ENCODE measurements around the gene CHKA.

The CHKA gene

DNA sequence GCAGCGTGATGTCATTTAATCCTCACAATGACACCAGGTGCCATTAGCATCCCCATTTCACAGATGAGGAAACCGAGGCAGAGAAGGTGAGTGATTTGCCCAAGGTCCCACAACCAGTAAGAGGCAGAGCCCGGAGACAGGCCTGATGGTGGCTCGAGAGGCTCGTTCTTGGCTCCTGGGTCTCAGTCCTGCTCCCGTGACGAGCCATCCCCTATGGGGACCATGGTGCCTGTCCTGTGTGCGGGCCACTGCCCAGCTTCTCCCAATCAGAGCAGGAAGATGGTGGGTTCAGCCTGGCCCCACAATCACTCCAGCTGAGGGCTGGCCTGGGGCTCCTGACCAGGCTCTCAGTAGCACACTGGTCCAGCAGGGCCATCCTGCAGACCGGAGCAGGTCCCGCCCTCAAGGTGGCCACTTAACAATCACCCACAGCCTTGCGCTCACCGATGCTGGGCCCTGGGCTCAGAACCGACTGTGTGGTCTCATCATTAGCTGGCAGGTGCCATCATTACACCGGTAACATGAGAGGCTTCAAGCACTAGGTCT, 107.5 kb downstream of the CHKA start:
- no peak overlapping the region for H3K4me3 ChIP-seq (ENCODE audit: low read depth in 1 of 2, low read length in 2 of 2)
- DNase-seq (no peak), ATAC-seq (ENCODE audit: insufficient read depth, low read depth) (no peak)
- no peak overlapping the region for H3K4me2 ChIP-seq (ENCODE audit: insufficient read depth, low read length)
- no peaks in the 10 kb centered on the region for H3K4me1 ChIP-seq (ENCODE audit: insufficient read depth, low read length)
- H3K79me2 ChIP-seq (ENCODE audit: insufficient read depth, low read length) = no peaks in the 10 kb centered on the region
- TF ChIP-seq, protein P1, sequence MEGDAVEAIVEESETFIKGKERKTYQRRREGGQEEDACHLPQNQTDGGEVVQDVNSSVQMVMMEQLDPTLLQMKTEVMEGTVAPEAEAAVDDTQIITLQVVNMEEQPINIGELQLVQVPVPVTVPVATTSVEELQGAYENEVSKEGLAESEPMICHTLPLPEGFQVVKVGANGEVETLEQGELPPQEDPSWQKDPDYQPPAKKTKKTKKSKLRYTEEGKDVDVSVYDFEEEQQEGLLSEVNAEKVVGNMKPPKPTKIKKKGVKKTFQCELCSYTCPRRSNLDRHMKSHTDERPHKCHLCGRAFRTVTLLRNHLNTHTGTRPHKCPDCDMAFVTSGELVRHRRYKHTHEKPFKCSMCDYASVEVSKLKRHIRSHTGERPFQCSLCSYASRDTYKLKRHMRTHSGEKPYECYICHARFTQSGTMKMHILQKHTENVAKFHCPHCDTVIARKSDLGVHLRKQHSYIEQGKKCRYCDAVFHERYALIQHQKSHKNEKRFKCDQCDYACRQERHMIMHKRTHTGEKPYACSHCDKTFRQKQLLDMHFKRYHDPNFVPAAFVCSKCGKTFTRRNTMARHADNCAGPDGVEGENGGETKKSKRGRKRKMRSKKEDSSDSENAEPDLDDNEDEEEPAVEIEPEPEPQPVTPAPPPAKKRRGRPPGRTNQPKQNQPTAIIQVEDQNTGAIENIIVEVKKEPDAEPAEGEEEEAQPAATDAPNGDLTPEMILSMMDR (IDR thresholded peaks at IDR 0.05; ENCODE audit: borderline replicate concordance, extremely low read depth, low read length, poor library complexity, severe bottlenecking) = no peak
- TF ChIP-seq EZH2 (IDR thresholded peaks at IDR 0.05; ENCODE audit: borderline replicate concordance, low read depth, low read length, severe bottlenecking) = no peak
- no peak overlapping the region for H3K27ac ChIP-seq (ENCODE audit: low read length)
- H2AFZ ChIP-seq (ENCODE audit: low read depth, low read length) = no peak overlapping the region
- no peaks in the 10 kb centered on the region; the same call in 1 of the 2 replicates for H4K20me1 ChIP-seq (ENCODE audit: insufficient read depth, low read length)
- H3K36me3 ChIP-seq (ENCODE audit: insufficient read depth, low read length) = no peaks in the 10 kb centered on the region
- no peaks in the 10 kb centered on the region for H3K9me3 ChIP-seq (ENCODE audit: insufficient read depth, low read length, severe bottlenecking)
- no peaks in the 10 kb centered on the region for H3K27me3 ChIP-seq (ENCODE audit: insufficient read depth, low read length, poor library complexity)
- H3K9ac ChIP-seq (ENCODE audit: low read depth, low read length) = no peak overlapping the region

DNA sequence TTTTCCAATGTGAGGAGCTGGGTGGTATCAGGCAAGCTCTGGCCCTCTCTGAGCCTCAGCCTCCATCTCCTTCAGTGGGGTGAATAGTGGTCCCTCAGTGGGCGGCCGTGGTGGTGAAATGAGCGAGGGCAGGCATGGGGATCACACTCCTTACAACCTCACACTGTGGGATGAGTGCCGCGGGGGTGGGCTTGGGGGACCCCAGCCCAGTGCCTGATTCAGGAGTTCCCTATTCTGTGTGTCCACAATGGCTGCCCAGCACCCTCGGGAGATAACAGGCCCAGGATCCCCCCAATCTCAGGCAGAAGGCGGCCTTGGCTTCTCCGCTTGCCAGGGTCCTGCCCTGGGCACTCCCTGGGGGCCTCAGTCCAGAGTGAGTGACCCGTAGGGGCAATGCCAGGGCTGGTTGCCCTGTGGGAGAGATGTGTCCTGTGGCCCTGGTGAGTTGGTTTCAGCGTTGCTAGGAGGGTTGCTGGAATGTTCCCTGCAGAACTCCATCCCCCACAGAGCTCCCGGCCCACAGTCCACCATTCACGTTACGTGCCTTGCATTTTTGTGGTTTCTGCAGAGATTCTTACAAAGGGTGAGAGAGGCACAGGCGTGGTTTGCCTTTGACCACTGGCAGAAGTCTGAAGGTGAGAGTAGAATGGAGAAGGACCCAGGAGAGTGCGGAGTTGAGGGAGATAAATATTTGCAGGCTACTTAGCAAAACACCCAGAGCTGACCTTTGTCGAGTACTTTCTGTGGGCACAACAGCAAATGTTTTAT, 108.2 kb downstream of the CHKA start:
- Histone ChIP-seq H3K9ac (ENCODE audit: low read depth, low read length) (no peak overlapping the region), H3K4me3 (ENCODE audit: low read depth in 1 of 2, low read length in 2 of 2) (no peak overlapping the region), H3K79me2 (ENCODE audit: insufficient read depth, low read length) (no peaks in the 10 kb centered on the region), H3K36me3 (ENCODE audit: insufficient read depth, low read length) (no peaks in the 10 kb centered on the region), H2AFZ (ENCODE audit: low read depth, low read length) (no peak overlapping the region), H3K27me3 (ENCODE audit: insufficient read depth, low read length, poor library complexity) (no peaks in the 10 kb centered on the region), H3K9me3 (ENCODE audit: insufficient read depth, low read length, severe bottlenecking) (no peaks in the 10 kb centered on the region), H3K4me2 (ENCODE audit: insufficient read depth, low read length) (no peak overlapping the region), H4K20me1 (ENCODE audit: insufficient read depth, low read length) (no peaks in the 10 kb centered on the region; the same call in 1 of the 2 replicates), H3K27ac (ENCODE audit: low read length) (no peak overlapping the region), H3K4me1 (ENCODE audit: insufficient read depth, low read length) (no peaks in the 10 kb centered on the region)
- TF ChIP-seq, protein P1 (IDR thresholded peaks at IDR 0.05; ENCODE audit: borderline replicate concordance, extremely low read depth, low read length, poor library complexity, severe bottlenecking) = no peak
- TF ChIP-seq EZH2 (IDR thresholded peaks at IDR 0.05; ENCODE audit: borderline replicate concordance, low read depth, low read length, severe bottlenecking) = no peak
- no peak for DNase-seq
- ATAC-seq (ENCODE audit: insufficient read depth, low read depth) = no peak

DNA sequence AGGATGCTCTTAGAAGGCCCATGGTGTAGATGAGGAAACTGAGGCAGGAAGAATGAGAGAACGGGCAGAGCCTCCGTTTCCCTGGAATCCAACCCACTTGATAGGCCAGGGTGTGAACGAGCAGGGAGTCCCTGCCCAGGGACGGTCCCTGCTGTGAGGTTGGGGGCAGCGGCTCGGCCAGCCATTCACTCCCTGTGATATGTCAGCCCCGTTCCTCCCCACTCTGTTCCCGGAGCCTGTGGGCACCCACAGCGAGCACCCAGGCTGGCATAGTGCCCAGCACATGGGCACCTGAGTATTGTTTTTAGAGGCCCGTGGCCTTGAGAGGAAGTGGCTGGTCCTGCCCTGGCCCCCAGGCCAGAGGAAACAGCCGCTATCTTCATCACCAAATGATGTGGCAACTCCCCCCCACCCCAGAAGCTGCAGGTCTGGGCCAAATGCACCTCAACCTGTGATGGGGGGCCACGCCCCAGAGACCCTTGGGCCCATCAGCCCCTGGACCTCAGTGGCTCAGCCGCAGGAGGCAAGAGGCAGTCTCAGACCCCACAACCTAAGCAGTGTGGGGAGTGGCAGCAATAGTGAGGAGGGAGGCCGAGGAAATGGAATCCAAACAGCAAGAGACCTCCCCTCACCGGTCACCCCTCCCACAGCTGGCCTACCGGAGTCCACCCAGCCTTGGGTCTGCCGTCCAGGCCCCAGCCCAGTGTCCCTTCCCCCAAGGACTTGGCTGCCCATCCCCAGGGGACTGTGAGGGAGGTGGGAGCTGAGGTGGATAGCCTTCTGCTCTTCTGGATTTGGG, 108.9 kb downstream of the CHKA start:
- Histone ChIP-seq H4K20me1 (ENCODE audit: insufficient read depth, low read length) (no peaks in the 10 kb centered on the region; the same call in 1 of the 2 replicates), H3K79me2 (ENCODE audit: insufficient read depth, low read length) (no peaks in the 10 kb centered on the region), H2AFZ (ENCODE audit: low read depth, low read length) (no peak overlapping the region), H3K36me3 (ENCODE audit: insufficient read depth, low read length) (no peaks in the 10 kb centered on the region), H3K4me2 (ENCODE audit: insufficient read depth, low read length) (no peak overlapping the region), H3K9me3 (ENCODE audit: insufficient read depth, low read length, severe bottlenecking) (no peaks in the 10 kb centered on the region), H3K27me3 (ENCODE audit: insufficient read depth, low read length, poor library complexity) (no peaks in the 10 kb centered on the region), H3K9ac (ENCODE audit: low read depth, low read length) (no peak overlapping the region), H3K4me3 (ENCODE audit: low read depth in 1 of 2, low read length in 2 of 2) (no peak overlapping the region), H3K4me1 (ENCODE audit: insufficient read depth, low read length) (no peaks in the 10 kb centered on the region), H3K27ac (ENCODE audit: low read length) (no peak overlapping the region)
- no peak for TF ChIP-seq EZH2 (IDR thresholded peaks at IDR 0.05; ENCODE audit: borderline replicate concordance, low read depth, low read length, severe bottlenecking)
- TF ChIP-seq, protein P1 (IDR thresholded peaks at IDR 0.05; ENCODE audit: borderline replicate concordance, extremely low read depth, low read length, poor library complexity, severe bottlenecking) = no peak
- DNase-seq = no peak
- ATAC-seq (ENCODE audit: insufficient read depth, low read depth) = no peak

All from DND-41 (cell line).